Activated naive CD4-positive, alpha-beta T cell (primary cell): ENCODE measurements around the gene COX7B.
A peak's percentile ranks its signal among the peaks of the same experiment; 100 is the strongest.
"Not testable (repeated sequence)": the region's sequence is repeated elsewhere in the genome, so short reads cannot be mapped to it uniquely, and the experiment has no call there.

Experiments
- DNase-seq, 4 experiments: peaks; one replicate each; lab custom pipeline; 2025; lab: John Stamatoyannopoulos, UW

The COX7B gene

DNA sequence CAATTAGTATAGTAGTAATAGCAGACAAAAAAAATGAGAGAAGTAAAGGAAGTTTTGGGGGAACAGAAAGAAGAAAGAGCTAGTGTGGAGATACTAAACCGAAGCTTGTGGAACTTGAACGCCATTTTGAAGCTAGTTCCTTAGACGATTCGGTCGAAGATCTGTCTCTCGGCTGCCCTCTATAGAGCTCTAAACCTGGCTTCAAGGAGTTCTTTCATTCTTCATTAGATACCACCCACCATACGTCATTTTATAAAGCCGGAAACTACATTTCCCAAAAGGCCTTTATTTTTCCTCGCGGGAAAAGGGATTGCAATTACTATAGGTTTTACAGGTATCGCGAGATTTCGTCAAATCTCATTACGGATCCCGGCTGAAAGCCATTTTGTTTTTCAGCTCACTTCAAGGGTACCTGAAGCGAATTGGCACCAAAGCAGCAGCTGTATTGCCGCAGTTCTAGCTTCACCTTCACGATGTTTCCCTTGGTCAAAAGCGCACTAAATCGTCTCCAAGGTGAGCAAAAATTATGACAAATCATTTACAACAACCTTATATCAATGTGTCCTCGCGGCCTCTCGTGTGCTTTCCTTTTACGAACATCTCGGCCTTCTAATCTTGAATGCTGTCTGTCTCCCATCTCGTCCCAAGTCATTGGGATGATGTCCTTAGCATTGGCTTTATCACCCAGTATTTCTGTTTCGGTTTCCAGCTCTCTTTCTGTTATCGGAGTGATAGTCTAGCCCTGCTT, at the start of gene COX7B:
Gene COX7B (plus strand): TSS at position 388 of the 748 bp plus-strand sequence. CDS start 86 bp downstream, at position 474.
- DNase-seq, result peak in 1 of 4 experiments; percentile 6

- no peak for DNase-seq
Observed at GRCh38 chrX:77875372-77875771, 23.9 kb upstream of the COX7B start.

GRCh38 chrX:77881418-77881817, 17.9 kb upstream of the COX7B start:
- DNase-seq, result not testable (repeated sequence)

GRCh38 chrX:77892887-77893286, 6.4 kb upstream of the COX7B start:
- no peak for DNase-seq

DNA sequence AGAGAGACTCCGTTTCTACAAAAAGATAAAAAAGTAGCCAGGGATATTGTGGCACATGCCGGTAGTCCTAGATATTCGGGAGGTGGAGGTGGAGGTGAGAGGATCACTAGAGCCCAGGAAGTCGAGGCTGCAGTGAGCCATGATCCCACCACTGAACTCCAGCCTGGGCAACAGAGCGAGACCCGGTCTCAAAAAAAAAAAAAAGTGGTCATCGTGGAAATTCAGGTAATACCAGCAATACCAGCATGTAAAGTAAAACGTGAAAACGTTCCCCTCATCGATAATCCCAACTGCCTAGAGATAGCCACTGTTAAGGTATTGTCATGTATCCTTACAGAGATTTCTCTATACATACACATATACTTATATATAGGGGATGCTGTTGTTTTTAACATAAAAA, 5.6 kb upstream of the COX7B start:
- DNase-seq, result no peak

DNA sequence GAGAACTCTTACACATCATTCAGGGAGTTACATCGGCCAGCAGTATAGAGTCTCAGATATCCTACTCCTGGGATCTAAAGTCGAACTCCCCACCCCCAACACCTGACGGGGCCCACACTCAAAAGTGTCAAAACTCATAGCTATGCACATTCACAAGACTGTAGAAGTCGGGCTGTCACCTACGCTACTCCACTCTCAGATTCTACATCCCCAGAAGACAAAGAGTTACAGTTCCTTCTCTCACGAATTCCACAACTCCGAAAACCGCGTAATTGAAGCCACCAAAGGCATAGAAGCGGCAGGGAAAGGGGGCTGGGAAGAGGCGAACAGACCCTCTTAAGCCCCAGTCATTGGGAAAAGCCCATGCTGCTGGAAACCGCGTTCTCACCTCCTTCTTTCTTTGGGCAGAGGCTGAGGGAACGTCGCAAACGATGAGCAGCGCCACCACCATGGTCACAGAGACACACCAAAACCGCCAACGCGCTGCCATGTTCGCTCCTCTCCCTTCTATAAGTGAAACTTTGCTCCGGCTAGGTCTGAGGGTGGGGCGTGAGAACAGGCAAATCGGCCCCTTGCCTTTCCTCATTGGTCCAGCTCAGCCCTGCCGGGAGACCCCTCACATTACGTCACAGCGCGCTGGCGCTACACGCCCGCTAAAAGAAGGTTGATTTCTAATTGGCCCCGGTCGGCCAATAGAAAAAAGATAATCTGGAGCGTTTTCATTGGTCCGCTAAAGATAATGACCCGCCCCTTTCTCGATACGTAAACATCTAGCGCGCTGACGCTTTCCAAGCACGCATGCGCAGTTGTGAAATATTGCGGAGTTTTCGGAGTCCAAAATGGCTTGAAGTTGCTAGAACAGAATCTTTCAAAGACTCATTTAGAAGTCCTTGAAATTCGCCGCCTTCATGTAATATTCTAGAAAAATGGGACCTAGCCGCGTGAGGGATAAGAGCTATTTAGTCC, 4.1 kb upstream of the COX7B start, which contains the start of gene MAGT1:
Gene MAGT1 (minus strand): TSS at position 515 of the 966 bp plus-strand sequence. CDS start 25 bp downstream, at position 490.
- peak; percentile 53 to 86 (median 65) for DNase-seq

DNA sequence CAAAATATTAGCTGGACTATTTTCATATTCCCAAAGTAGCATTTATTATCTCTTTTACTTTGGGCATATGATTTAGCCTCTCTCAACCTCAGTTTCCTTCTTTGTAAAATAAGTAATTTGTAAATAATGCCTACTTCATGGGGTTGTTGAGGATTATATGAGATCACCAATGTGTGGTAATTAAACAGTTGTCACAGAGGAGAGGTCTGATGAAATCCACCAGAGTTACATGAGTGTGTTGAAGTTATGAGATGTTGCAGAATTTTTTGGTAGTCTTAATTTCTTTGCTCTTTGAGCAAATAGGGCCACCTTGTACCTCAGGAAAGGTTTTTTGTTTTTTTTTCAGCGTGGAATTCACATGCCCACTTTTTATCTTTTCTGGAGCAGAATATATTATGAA, 1.4 kb downstream of the COX7B start:
- DNase-seq, result no peak

- DNase-seq, result no peak
Observed at GRCh38 chrX:77901506-77901905, 2.2 kb downstream of the COX7B start.

- peak; percentile 63 to 84 (median 77) for DNase-seq
Observed at GRCh38 chrX:77910108-77910840, 11.0 kb downstream of the COX7B start, which contains the start of gene ATP7A. Gene ATP7A, plus strand, starts transcription at chrX:77910693. Its CDS starts 60,949 bp downstream, at chrX:77971642.

DNA sequence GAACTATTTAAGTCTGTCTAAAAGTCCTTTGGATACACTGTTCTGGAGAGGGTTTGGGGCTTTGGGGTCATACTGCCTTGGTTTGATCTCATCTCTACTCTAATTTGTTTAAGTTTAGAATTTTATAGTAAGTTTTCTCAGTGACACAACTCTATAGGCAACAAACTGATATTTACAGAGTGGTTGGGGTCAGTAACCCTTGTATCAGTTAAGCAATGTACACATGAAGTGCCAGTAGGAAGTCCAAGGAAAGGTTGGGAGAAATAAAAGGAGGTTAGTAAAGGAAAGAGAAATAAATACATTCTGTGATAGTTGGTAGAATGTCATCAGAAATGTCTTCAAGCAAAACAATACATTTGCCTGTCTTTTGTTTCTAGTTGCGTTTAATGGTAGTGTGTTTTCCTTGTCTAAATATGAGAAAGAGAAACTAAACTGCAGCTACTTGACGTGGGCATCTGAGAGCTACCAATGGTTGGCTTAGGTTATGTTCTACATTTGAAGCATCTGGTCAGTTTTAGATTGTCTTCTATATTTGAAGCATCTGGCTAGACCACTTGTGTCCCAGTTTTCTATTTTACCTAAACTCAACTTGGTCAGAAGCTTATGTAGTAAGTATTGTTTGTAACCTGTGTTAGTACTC, 18.1 kb downstream of the COX7B start:
- DNase-seq, result no peak

GRCh38 chrX:77918568-77918967, 19.3 kb downstream of the COX7B start:
- no peak for DNase-seq

- DNase-seq, result not testable (repeated sequence)
Observed at GRCh38 chrX:77919370-77919769, 20.1 kb downstream of the COX7B start.

DNA sequence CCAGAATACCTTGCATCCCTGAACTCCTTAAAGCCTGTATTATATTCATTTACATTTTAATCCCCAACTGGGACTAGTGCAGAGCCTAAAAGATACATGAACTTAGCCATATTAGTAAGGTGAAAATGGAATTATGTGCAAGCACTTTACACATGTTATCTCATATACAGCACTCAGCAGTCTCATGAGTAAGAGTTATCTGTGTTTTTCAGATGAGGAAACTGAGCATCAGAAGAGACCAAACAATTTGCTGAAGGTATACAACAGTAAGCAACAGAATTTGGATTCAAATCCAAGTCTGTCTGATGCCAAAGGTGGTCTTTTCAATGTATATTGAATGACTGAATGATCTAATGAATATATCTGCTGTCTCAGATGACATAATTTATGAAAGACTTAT, 23.5 kb downstream of the COX7B start:
- no peak for DNase-seq

DNA sequence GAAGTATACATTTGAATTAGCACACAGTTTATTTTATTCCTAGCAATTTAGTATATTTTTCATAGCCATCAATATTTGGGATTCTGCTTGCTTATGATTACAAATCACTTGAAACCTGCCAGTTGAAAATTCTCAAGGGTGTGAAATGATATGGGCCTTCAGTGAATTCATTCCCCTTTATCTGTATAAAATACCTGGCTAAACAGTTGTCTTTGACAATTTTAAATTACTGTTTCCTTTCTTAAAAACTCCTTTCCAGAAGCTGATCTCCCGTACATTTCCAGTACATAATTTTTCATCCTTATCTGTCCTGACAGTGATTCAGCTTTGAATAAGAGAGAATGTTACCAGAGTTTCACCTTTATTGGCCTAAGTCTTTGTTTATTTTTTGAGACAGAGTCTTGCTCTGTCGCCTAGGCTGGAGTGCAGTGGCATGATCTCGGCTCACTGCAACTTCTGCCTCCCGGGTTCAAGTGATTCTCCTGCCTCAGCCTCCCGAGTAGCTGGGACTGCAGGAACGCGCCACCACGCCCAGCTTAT, 25.1 kb downstream of the COX7B start:
- DNase-seq, result no peak

DNA sequence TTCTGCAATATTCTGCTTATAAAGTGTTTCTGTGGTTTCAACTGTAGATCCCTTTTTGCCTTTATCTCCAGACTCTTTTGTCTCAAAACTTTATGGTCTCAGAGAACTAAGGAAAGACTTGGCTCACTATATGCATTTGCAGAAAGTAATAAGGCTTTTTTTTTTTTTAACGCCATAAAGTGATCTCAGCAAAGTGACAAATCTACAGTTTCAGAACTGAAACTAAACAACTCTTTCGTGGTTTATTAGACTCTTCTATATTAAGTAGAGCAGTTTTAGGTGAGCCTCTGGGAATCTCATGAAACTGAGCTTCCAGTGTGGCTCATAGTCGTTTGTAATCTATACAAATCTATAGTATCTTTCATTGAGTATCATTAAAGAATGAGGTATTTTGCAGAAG, 26.5 kb downstream of the COX7B start:
- no peak for DNase-seq

GRCh38 chrX:77930581-77930980, 31.3 kb downstream of the COX7B start:
- no peak for DNase-seq

GRCh38 chrX:77935886-77936285, 36.6 kb downstream of the COX7B start:
- DNase-seq, result no peak

- DNase-seq, result no peak
Observed at GRCh38 chrX:77936299-77936698, 37.0 kb downstream of the COX7B start.

- DNase-seq, result no peak
Observed at GRCh38 chrX:77937291-77937690, 38.0 kb downstream of the COX7B start.

DNA sequence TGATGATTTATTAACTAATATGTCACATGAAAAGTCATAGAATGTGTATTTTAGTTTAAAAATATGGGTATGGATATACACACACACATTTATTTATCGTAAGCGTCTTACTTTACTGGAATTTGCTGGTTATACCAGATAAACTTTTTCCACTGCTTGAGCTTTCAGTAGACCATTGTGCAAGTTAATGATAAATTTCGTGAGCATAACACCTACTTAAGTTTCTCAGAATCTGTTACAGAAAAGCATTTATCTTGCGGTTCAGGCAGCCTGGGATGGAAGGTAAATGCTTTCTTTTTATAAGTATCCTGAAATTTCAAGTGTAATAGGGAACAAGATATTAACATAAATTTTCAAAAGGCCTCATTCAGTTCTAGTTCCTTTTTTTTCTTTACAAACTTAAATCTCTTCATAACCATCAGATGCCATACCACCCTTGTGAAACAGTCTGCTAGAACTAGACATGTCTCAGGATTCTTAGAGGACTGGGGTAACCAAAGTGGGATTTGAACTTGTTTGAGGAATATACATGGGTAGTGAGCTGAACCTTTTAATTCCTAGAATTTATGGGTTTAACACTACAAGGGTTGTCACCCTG, 38.9 kb downstream of the COX7B start:
- DNase-seq, result no peak

DNA sequence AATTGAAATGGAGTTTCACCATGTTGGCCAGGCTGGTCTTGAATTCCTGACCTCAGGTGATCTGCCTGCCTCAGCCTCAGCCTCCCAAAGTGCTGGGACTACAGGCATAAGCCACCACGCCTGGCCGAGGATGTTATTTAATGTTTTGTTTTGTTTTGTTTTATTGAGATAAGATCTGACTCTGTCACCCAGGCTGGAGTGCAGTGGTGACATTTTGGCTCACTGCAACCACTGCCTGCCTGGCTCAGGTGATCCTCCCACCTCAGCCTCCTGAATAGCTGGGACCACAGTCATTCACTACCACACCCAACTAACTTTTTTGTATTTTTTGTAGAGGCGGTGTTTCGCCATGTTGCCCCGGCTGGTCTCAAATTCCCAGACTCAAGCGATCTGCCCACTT, 45.8 kb downstream of the COX7B start:
- not testable (repeated sequence) for DNase-seq
